IPS-18a (cell line): Measurements from ENCODE around the gene CHID1.
A peak's percentile ranks its signal among the peaks of the same experiment; 100 is the strongest.

Experiments
- H3K27ac ChIP-seq: one replicate; pipeline ENCODE4 v1.5.1; 2013; ENCODE audit warnings: low read length
- H3K27me3 ChIP-seq: one replicate; pipeline ENCODE4 v1.6.1; 2013; ENCODE audit warnings: mild to moderate bottlenecking, low read length; ENCODE audit not compliant: control insufficient read depth, insufficient read depth
- H3K36me3 ChIP-seq: one replicate; pipeline ENCODE4 v1.6.1; 2013; ENCODE audit warnings: low read depth, low read length; ENCODE audit not compliant: control insufficient read depth
- H3K4me1 ChIP-seq: one replicate; pipeline ENCODE4 v1.6.1; 2013; ENCODE audit warnings: low read depth, low read length; ENCODE audit not compliant: control insufficient read depth
- H3K4me3 ChIP-seq: one replicate; pipeline ENCODE4 v1.5.1; 2013; ENCODE audit warnings: low read length
- H3K9ac ChIP-seq: one replicate; pipeline ENCODE4 v1.6.1; 2013; ENCODE audit warnings: mild to moderate bottlenecking, low read length, moderate library complexity
- H3K9me3 ChIP-seq: one replicate; pipeline ENCODE4 v1.6.1; 2013; ENCODE audit warnings: low read depth, low read length; ENCODE audit not compliant: control insufficient read depth

Gene CHID1

GRCh38 chr11:841981-842369, 68.6 kb downstream of the CHID1 start:
- Histone ChIP-seq H3K27ac (no peak overlapping the region), H3K4me3 (peak overlapping the region; percentile 89), H3K36me3 (peaks cover 22% of the 10 kb centered on the region), H3K9me3 (no peaks in the 10 kb centered on the region), H3K27me3 (peaks cover 4% of the 10 kb centered on the region), H3K9ac (peak overlapping the region; percentile 85), H3K4me1 (peaks cover 13% of the 10 kb centered on the region)

- H3K27ac ChIP-seq = no peak overlapping the region
- H3K9ac ChIP-seq = no peak overlapping the region
- peaks cover 22% of the 10 kb centered on the region for H3K36me3 ChIP-seq
- no peak overlapping the region for H3K4me3 ChIP-seq
- H3K9me3 ChIP-seq = no peaks in the 10 kb centered on the region
- peaks cover 8% of the 10 kb centered on the region for H3K4me1 ChIP-seq
- no peaks in the 10 kb centered on the region for H3K27me3 ChIP-seq
Measured at GRCh38 chr11:839875-840617, 70.6 kb downstream of the CHID1 start.

- Histone ChIP-seq H3K4me3 (no peak overlapping the region), H3K27ac (no peak overlapping the region), H3K27me3 (peaks cover 7% of the 10 kb centered on the region), H3K36me3 (peaks cover 22% of the 10 kb centered on the region), H3K9me3 (no peaks in the 10 kb centered on the region), H3K9ac (no peak overlapping the region), H3K4me1 (peaks cover 3% of the 10 kb centered on the region)
Measured at GRCh38 chr11:839280-839623, 71.4 kb downstream of the CHID1 start.

GRCh38 chr11:838441-839279, 72.0 kb downstream of the CHID1 start:
- no peak overlapping the region for H3K4me3 ChIP-seq
- peaks cover 13% of the 10 kb centered on the region for H3K27me3 ChIP-seq
- peaks cover 22% of the 10 kb centered on the region for H3K36me3 ChIP-seq
- peaks cover 3% of the 10 kb centered on the region for H3K4me1 ChIP-seq
- no peaks in the 10 kb centered on the region for H3K9me3 ChIP-seq
- H3K9ac ChIP-seq = no peak overlapping the region
- H3K27ac ChIP-seq = no peak overlapping the region

- Histone ChIP-seq H3K4me1 (peaks cover 4% of the 10 kb centered on the region), H3K9ac (no peak overlapping the region), H3K4me3 (no peak overlapping the region), H3K9me3 (no peaks in the 10 kb centered on the region), H3K36me3 (peaks cover 22% of the 10 kb centered on the region), H3K27me3 (peaks cover 18% of the 10 kb centered on the region), H3K27ac (no peak overlapping the region)
Measured at GRCh38 chr11:837990-838307, 72.7 kb downstream of the CHID1 start.

- no peak overlapping the region for H3K9ac ChIP-seq
- no peaks in the 10 kb centered on the region for H3K9me3 ChIP-seq
- H3K4me1 ChIP-seq = peaks cover 4% of the 10 kb centered on the region
- no peak overlapping the region for H3K4me3 ChIP-seq
- peaks cover 22% of the 10 kb centered on the region for H3K36me3 ChIP-seq
- H3K27ac ChIP-seq = no peak overlapping the region
- H3K27me3 ChIP-seq = peaks cover 20% of the 10 kb centered on the region
Measured at GRCh38 chr11:837189-837989, 73.2 kb downstream of the CHID1 start.

GRCh38 chr11:836700-837099, 73.9 kb downstream of the CHID1 start:
- H3K27ac ChIP-seq = no peak overlapping the region
- no peak overlapping the region for H3K4me3 ChIP-seq
- H3K9ac ChIP-seq = no peak overlapping the region
- H3K27me3 ChIP-seq = peaks cover 27% of the 10 kb centered on the region
- H3K9me3 ChIP-seq = no peaks in the 10 kb centered on the region
- peaks cover 22% of the 10 kb centered on the region for H3K36me3 ChIP-seq
- H3K4me1 ChIP-seq = peaks cover 11% of the 10 kb centered on the region

- H3K36me3 ChIP-seq = peaks cover 22% of the 10 kb centered on the region
Measured at GRCh38 chr11:836274-836673, 74.3 kb downstream of the CHID1 start.

GRCh38 chr11:834371-835316, 76.0 kb downstream of the CHID1 start:
- H3K27ac ChIP-seq = no peak overlapping the region

More at GRCh38 chr11:836274-836673, 74.3 kb downstream of the CHID1 start:
- no peak overlapping the region for H3K27ac ChIP-seq
- H3K27me3 ChIP-seq = peaks cover 31% of the 10 kb centered on the region
- no peak overlapping the region for H3K9ac ChIP-seq
- H3K9me3 ChIP-seq = no peaks in the 10 kb centered on the region
- H3K4me1 ChIP-seq = peaks cover 15% of the 10 kb centered on the region
- no peak overlapping the region for H3K4me3 ChIP-seq

GRCh38 chr11:833849-834311, 76.7 kb downstream of the CHID1 start:
- Histone ChIP-seq H3K4me3 (peak overlapping the region; percentile 62), H3K27ac (no peak overlapping the region), H3K9me3 (no peaks in the 10 kb centered on the region), H3K4me1 (peaks cover 29% of the 10 kb centered on the region), H3K9ac (peak overlapping the region; percentile 9), H3K36me3 (peaks cover 4% of the 10 kb centered on the region), H3K27me3 (peaks cover 54% of the 10 kb centered on the region)

More at GRCh38 chr11:834371-835316, 76.0 kb downstream of the CHID1 start:
- peaks cover 12% of the 10 kb centered on the region for H3K36me3 ChIP-seq
- no peaks in the 10 kb centered on the region for H3K9me3 ChIP-seq
- H3K4me3 ChIP-seq = no peak overlapping the region
- no peak overlapping the region for H3K9ac ChIP-seq
- H3K27me3 ChIP-seq = peaks cover 46% of the 10 kb centered on the region
- peaks cover 22% of the 10 kb centered on the region for H3K4me1 ChIP-seq
